A549 (cell line): Measurements from ENCODE around the gene TUBGCP2. TPM values are rescaled to one million over a fixed set of nuclear protein-coding genes. Genes with fewer than 3 reads are reported as not detected.

Source experiments
- ATAC-seq, 2 experiments: fragments of 200-7000 bp in 1 of 2; fragments of >200 bp in 1 of 2; cut with Nextera tagmentation in 1 of 2; cut with Tn5 transposase in 1 of 2; 3 replicates each; pipeline versions ENCODE4 v1.8.0 to v1.9.1; 2018 to 2020; ENCODE audit warnings: mild to moderate bottlenecking in 1 of 2, moderate library complexity in 1 of 2
- CTCF ChIA-PET: fragments of 300-600 bp; sonication (Branson Sonifier 250); formaldehyde crosslinking; extraction: SDS; loops from one replicate; lab custom pipeline; 2021; ENCODE audit warnings: antibody characterized with exemption, inconsistent platforms; lab: Yijun Ruan, JAX
- POLR2A ChIA-PET: fragments of 350-600 bp; formaldehyde crosslinking; extraction: SDS; loops from one replicate; lab custom pipeline; 2021; ENCODE audit warnings: antibody characterized with exemption, inconsistent platforms; lab: Yijun Ruan, JAX
- DNase-seq, 2 experiments: peaks; one replicate each; pipeline versions ENCODE4 v3.0.0 to v3.0.0-alpha.2; 2011 to 2016; ENCODE audit warnings: low read depth in 1 of 2, low spot score in 1 of 2
- FAIRE-seq: peaks from 2 replicates; lab custom pipeline; 2011; peaks lifted over from hg19 to GRCh38; lab: Jason Lieb, UNC
- H3K27ac ChIP-seq, 2 experiments: fragments of >200 bp; sonication (Bioruptor Twin); formaldehyde crosslinking; 3 replicates each; pipeline ENCODE4 v1.5.1; 2016 to 2017
- H3K4me1 ChIP-seq: fragments of >200 bp; sonication (Bioruptor Twin); formaldehyde crosslinking; 3 replicates; pipeline ENCODE4 v1.6.1; 2016
- H3K4me2 ChIP-seq: fragments of >200 bp; sonication (Bioruptor Twin); formaldehyde crosslinking; 3 replicates; pipeline ENCODE4 v1.6.1; 2016
- H3K4me3 ChIP-seq: fragments of >200 bp; sonication (Bioruptor Twin); formaldehyde crosslinking; 3 replicates; pipeline ENCODE4 v1.5.1; 2016
- H3K9me3 ChIP-seq: fragments of >200 bp; sonication (Bioruptor Twin); formaldehyde crosslinking; 3 replicates; pipeline ENCODE4 v1.6.1; 2016
- CBX2 ChIP-seq: fragments of 200-600 bp; sonication (generic); IDR thresholded peaks from 2 replicates; pipeline ENCODE4 v1.6.1; 2016; ENCODE audit warnings: low read depth, mild to moderate bottlenecking, borderline replicate concordance
- CEBPB ChIP-seq, 2 experiments: fragments of >200 bp in 1 of 2; sonication (Bioruptor Twin) in 1 of 2; formaldehyde crosslinking in 1 of 2; IDR thresholded peaks; 2 replicates each; pipeline ENCODE4 v1.6.1; 2012 to 2016
- CTCF ChIP-seq: fragments of >200 bp; sonication (Bioruptor Twin); formaldehyde crosslinking; IDR thresholded peaks from 3 replicates; pipeline ENCODE4 v1.5.1; 2016
- E2F6 ChIP-seq: IDR thresholded peaks from 2 replicates; pipeline ENCODE4 v1.6.1; 2012; ENCODE audit warnings: low read depth, borderline replicate concordance
- EHMT2 ChIP-seq: fragments of 200-600 bp; sonication (generic); IDR thresholded peaks from 2 replicates; pipeline ENCODE4 v1.6.1; 2016; ENCODE audit warnings: antibody characterized with exemption, low read depth, mild to moderate bottlenecking, moderate library complexity
- ELK1 ChIP-seq: fragments of 150-350 bp; IDR thresholded peaks from 2 replicates; pipeline ENCODE4 v1.6.1; 2014; ENCODE audit warnings: low read depth, mild to moderate bottlenecking, low read length
- EP300 ChIP-seq, 2 experiments: fragments of >200 bp; sonication (Bioruptor Twin); formaldehyde crosslinking; IDR thresholded peaks; 2 replicates in 1 of 2; 3 replicates in 1 of 2; pipeline ENCODE4 v1.6.1; 2016 to 2017
- ESRRA ChIP-seq: fragments of 150-350 bp; IDR thresholded peaks from 2 replicates; pipeline ENCODE4 v1.6.1; 2014; ENCODE audit warnings: mild to moderate bottlenecking, low read length, borderline replicate concordance
- FOSL2 ChIP-seq, 2 experiments: fragments of 450-650 bp in 1 of 2; fragments of >200 bp in 1 of 2; sonication (Bioruptor Twin) in 1 of 2; formaldehyde crosslinking; IDR thresholded peaks; 2 replicates each; pipeline versions ENCODE4 v1.5.0 to v1.6.1; 2016 to 2020; ENCODE audit warnings: mild to moderate bottlenecking in 1 of 2, moderate library complexity in 1 of 2
- FOXS1 ChIP-seq: fragments of 250-450 bp; sonication (Bioruptor Pico); IDR thresholded peaks from 2 replicates; pipeline ENCODE4 v1.5.0; 2020; ENCODE audit warnings: mild to moderate bottlenecking, moderate library complexity
- HDAC2 ChIP-seq: fragments of 200-600 bp; sonication (generic); IDR thresholded peaks from 2 replicates; pipeline ENCODE4 v1.6.1; 2016
- HEYL ChIP-seq: fragments of 250-450 bp; sonication (Bioruptor Pico); IDR thresholded peaks from 2 replicates; pipeline ENCODE4 v1.8.0; 2021; ENCODE audit warnings: mild to moderate bottlenecking, moderate library complexity
- HOXB5 ChIP-seq: fragments of 250-450 bp; sonication (Bioruptor Pico); IDR thresholded peaks from 2 replicates; pipeline ENCODE4 v1.5.0; 2020; ENCODE audit warnings: mild to moderate bottlenecking, moderate library complexity
- JUN ChIP-seq, 2 experiments: fragments of >200 bp; sonication (Bioruptor Twin); formaldehyde crosslinking; IDR thresholded peaks; 2 replicates in 1 of 2; 3 replicates in 1 of 2; pipeline ENCODE4 v1.6.1; 2016 to 2017
- JUNB ChIP-seq: fragments of >200 bp; sonication (Bioruptor Twin); formaldehyde crosslinking; IDR thresholded peaks from 2 replicates; pipeline ENCODE4 v1.6.1; 2016
- KDM1A ChIP-seq: fragments of 200-600 bp; sonication (generic); IDR thresholded peaks from 2 replicates; pipeline ENCODE4 v1.6.1; 2016; ENCODE audit warnings: low read depth, mild to moderate bottlenecking
- MAX ChIP-seq: IDR thresholded peaks from 2 replicates; pipeline ENCODE4 v1.6.1; 2012
- MAZ ChIP-seq: fragments of 150-350 bp; IDR thresholded peaks from 2 replicates; pipeline ENCODE4 v1.6.1; 2014; ENCODE audit warnings: antibody characterized with exemption, low read depth, low read length, borderline replicate concordance
- NFE2L2 ChIP-seq: fragments of 150-350 bp; conservative IDR thresholded peaks from 2 replicates; pipeline ENCODE4 v1.6.1; 2014; ENCODE audit warnings: low read length
- POLR2A ChIP-seq: IDR thresholded peaks from 2 replicates; pipeline ENCODE4 v1.6.1; 2012; ENCODE audit warnings: mild to moderate bottlenecking, low read length
- RAD21 ChIP-seq, 2 experiments: fragments of >200 bp in 1 of 2; sonication (Bioruptor Twin) in 1 of 2; formaldehyde crosslinking in 1 of 2; IDR thresholded peaks in 1 of 2; conservative IDR thresholded peaks in 1 of 2; 2 replicates in 1 of 2; 3 replicates in 1 of 2; pipeline ENCODE4 v1.6.1; 2012 to 2018; ENCODE audit warnings: inconsistent platforms in 1 of 2
- RCOR1 ChIP-seq: fragments of 150-350 bp; IDR thresholded peaks from 2 replicates; pipeline ENCODE4 v1.6.1; 2014; ENCODE audit warnings: antibody characterized with exemption, low read length, low read depth
- RFX5 ChIP-seq: fragments of 450-650 bp; IDR thresholded peaks from 2 replicates; pipeline ENCODE4 v1.7.1; 2014; ENCODE audit warnings: antibody characterized with exemption, mild to moderate bottlenecking, moderate library complexity
- RNF2 ChIP-seq: fragments of 200-600 bp; sonication (generic); IDR thresholded peaks from 2 replicates; pipeline ENCODE4 v1.6.1; 2016; ENCODE audit warnings: low read depth, mild to moderate bottlenecking, antibody characterized with exemption, moderate library complexity, borderline replicate concordance
- SMC3 ChIP-seq: fragments of >200 bp; sonication (Bioruptor Twin); formaldehyde crosslinking; IDR thresholded peaks from 3 replicates; pipeline ENCODE4 v1.6.1; 2018; ENCODE audit warnings: inconsistent platforms
- ZSCAN20 ChIP-seq: fragments of 250-450 bp; sonication (Bioruptor Pico); IDR thresholded peaks from 2 replicates; pipeline ENCODE4 v1.8.0; 2022; ENCODE audit warnings: mild to moderate bottlenecking, moderate library complexity
- WGBS: methylation state at CpG from one replicate; pipeline ENCODE4 v1.1.6; 2017; ENCODE audit errors: missing lambda C conversion rate; 5-methylcytosine and 5-hydroxymethylcytosine counted together
- polyA plus RNA-seq, 4 experiments: library from polyadenylated mRNA; depleted of rRNA in 3 of 4; stranded (reverse); fragments of >200 nt; fragmentation: RNase III in 1 of 4; extraction: RNeasy Plus Mini Kit Qiagen cat#74134 plus additional on column Dnase treatment in 1 of 4; gene quantifications; 2 replicates in 3 of 4; 3 replicates in 1 of 4; pipeline ENCODE4 v1.2.3, GENCODE V29; 2011 to 2017

TUBGCP2 gene
- polyA plus RNA-seq, 2 of the 4 experiments (the other 2 are of a cell fraction) = 33.6 to 44.5 TPM

- POLR2A ChIA-PET = no interaction called here
Observed at GRCh38 chr10:133346413-133346812, 37.7 kb upstream of the TUBGCP2 start.

GRCh38 chr10:133344236-133344635, 35.6 kb upstream of the TUBGCP2 start:
- ATAC-seq (no peak), FAIRE-seq (no peak), DNase-seq (no peak)
- Histone ChIP-seq H3K4me3 (no peak overlapping the region), H3K4me2 (no peak overlapping the region), H3K9me3 (no peaks in the 10 kb centered on the region), H3K4me1 (peaks cover 7% of the 10 kb centered on the region; the same call in 2 of the 3 replicates), H3K27ac (no peak overlapping the region)
- no peak for TF ChIP-seq ESRRA
- no peak for TF ChIP-seq HEYL
- TF ChIP-seq SMC3 = no peak
- no peak for TF ChIP-seq ZSCAN20
- no peak for TF ChIP-seq MAX
- no peak for TF ChIP-seq CEBPB (IDR thresholded peaks at IDR 0.05)
- no peak for TF ChIP-seq RNF2
- TF ChIP-seq EP300 (IDR thresholded peaks at IDR 0.05) = no peak
- TF ChIP-seq JUNB = no peak
- no peak for TF ChIP-seq FOSL2 (IDR thresholded peaks at IDR 0.05)
- TF ChIP-seq FOSL2 (CRISPR knock-in tag; IDR thresholded peaks at IDR 0.05) = no peak
- no peak for TF ChIP-seq FOXS1 (CRISPR knock-in tag)
- TF ChIP-seq RAD21 (conservative IDR thresholded peaks at IDR 0.05 in 1 of 2, IDR thresholded peaks at IDR 0.05 in 1 of 2) = no peak
- TF ChIP-seq KDM1A = no peak
- TF ChIP-seq POLR2A = no peak
- no peak for TF ChIP-seq HOXB5 (CRISPR knock-in tag)
- TF ChIP-seq MAZ = no peak
- TF ChIP-seq HDAC2 = no peak
- no peak for TF ChIP-seq JUN (IDR thresholded peaks at IDR 0.05)
- 82% methylated on average over 5 of the region's 5 CpGs for WGBS
- ChIA-PET POLR2A (interaction anchor here (0.6 to 1.4 kb wide), 2 partner anchors 13 to 897 kb away, joined by 3 read pairs; no protein-coding TSS in a partner anchor), CTCF (interaction anchor here (0.7 to 9.2 kb wide), 2 partner anchors 15 to 17 kb away, joined by 3 to 76 read pairs; no protein-coding TSS in a partner anchor)

More at GRCh38 chr10:133346413-133346812, 37.7 kb upstream of the TUBGCP2 start:
- Histone ChIP-seq H3K27ac (no peak overlapping the region), H3K4me2 (no peak overlapping the region), H3K4me3 (no peak overlapping the region), H3K9me3 (no peaks in the 10 kb centered on the region), H3K4me1 (peaks cover 7% of the 10 kb centered on the region; the same call in 2 of the 3 replicates)
- TF ChIP-seq RCOR1 (no peak), EHMT2 (no peak), POLR2A (no peak), ZSCAN20 (no peak), HDAC2 (no peak), ESRRA (no peak), HEYL (no peak), ELK1 (no peak), JUNB (no peak), CBX2 (no peak)
- ATAC-seq = no peak
- no peak for FAIRE-seq
- CTCF ChIA-PET = interaction anchor here (0.9 to 9.2 kb wide), 2 partner anchors 9 to 18 kb away, joined by 4 to 76 read pairs; no protein-coding TSS in a partner anchor
- 72% methylated on average over 11 of the region's 11 CpGs for WGBS
- no peak for DNase-seq

- Histone ChIP-seq H3K27ac (peak overlapping the region in 1 of 2 experiments; percentile 52; a peak in 3 of 6 replicates), H3K4me2 (no peak overlapping the region), H3K9me3 (no peaks in the 10 kb centered on the region), H3K4me1 (peaks cover 7% of the 10 kb centered on the region; the same call in 2 of the 3 replicates), H3K4me3 (no peak overlapping the region)
- WGBS = 76% methylated on average over 9 of the region's 9 CpGs
- DNase-seq = no peak
- TF ChIP-seq NFE2L2 (no peak), CEBPB (IDR thresholded peaks at IDR 0.05) (no peak), CTCF (no peak), RFX5 (no peak), MAZ (no peak), EP300 (IDR thresholded peaks at IDR 0.05) (no peak), CBX2 (no peak), E2F6 (no peak)
- FAIRE-seq = no peak
- CTCF ChIA-PET = interaction anchor here (0.7 to 9.2 kb wide), 2 partner anchors 15 to 18 kb away, joined by 3 to 76 read pairs; no protein-coding TSS in a partner anchor
- POLR2A ChIA-PET = interaction anchor here (0.6 kb wide), 1 partner anchor 897 kb away, joined by 3 read pairs; no protein-coding TSS in a partner anchor
- ATAC-seq = no peak
Observed at GRCh38 chr10:133343558-133343957, 34.9 kb upstream of the TUBGCP2 start.
